ENCODE results near the gene CEACAM16.

DNA sequence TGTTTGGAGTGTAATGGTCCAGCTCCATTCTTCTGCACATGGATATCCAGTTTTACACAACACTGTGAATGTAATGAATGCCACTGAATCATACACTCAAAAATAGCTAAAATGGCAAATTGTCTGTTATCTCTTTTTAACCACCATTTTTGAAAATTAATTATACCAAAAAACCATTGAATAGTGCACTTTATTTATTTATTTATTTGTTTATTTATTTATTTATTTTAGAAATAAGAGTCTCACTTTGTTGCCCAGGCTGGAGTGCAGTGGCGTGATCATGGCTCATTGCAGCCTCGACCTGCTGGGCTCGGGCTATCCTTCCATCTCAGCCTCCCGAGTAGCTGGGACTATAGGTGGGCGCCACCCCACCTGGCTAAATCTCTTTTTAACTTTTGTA is 35.0 kb upstream of the CEACAM16 start:
- TF ChIP-seq, protein P1, sequence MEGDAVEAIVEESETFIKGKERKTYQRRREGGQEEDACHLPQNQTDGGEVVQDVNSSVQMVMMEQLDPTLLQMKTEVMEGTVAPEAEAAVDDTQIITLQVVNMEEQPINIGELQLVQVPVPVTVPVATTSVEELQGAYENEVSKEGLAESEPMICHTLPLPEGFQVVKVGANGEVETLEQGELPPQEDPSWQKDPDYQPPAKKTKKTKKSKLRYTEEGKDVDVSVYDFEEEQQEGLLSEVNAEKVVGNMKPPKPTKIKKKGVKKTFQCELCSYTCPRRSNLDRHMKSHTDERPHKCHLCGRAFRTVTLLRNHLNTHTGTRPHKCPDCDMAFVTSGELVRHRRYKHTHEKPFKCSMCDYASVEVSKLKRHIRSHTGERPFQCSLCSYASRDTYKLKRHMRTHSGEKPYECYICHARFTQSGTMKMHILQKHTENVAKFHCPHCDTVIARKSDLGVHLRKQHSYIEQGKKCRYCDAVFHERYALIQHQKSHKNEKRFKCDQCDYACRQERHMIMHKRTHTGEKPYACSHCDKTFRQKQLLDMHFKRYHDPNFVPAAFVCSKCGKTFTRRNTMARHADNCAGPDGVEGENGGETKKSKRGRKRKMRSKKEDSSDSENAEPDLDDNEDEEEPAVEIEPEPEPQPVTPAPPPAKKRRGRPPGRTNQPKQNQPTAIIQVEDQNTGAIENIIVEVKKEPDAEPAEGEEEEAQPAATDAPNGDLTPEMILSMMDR (conservative IDR thresholded peaks at IDR 0.05; ENCODE audit: low read depth, low read length): no peak
- TF ChIP-seq EZH2 (IDR thresholded peaks at IDR 0.05; ENCODE audit: low read length, unreplicated experiment): no peak
- TF ChIP-seq EZH2phosphoT487 (IDR thresholded peaks at IDR 0.05; ENCODE audit: borderline replicate concordance, low read length): no peak

Data from PC-3 (cell line).